Esophagus (tissue), 2 donors: ENCODE data around the gene GRIK3. TPM values are rescaled to one million over a fixed set of nuclear protein-coding genes. Genes with fewer than 3 reads are reported as not detected.

ENCODE experiments used
- H3K27ac ChIP-seq, 2 donors: one replicate each; pipeline ENCODE4 v1.5.1; 2013; ENCODE audit warnings: low read depth in 2 of 2, mild to moderate bottlenecking in 2 of 2, inconsistent platforms in 1 of 2, low read length in 1 of 2, moderate library complexity in 1 of 2
- H3K27me3 ChIP-seq, 2 donors: one replicate each; pipeline ENCODE4 v1.6.1; 2013; ENCODE audit warnings: low read length in 2 of 2, control low read depth in 1 of 2, mild to moderate bottlenecking in 1 of 2; ENCODE audit not compliant: insufficient read depth in 2 of 2, control insufficient read depth in 1 of 2
- H3K36me3 ChIP-seq, 2 donors: one replicate each; pipeline ENCODE4 v1.6.1; 2013; ENCODE audit warnings: low read length in 1 of 2; ENCODE audit not compliant: control insufficient read depth in 2 of 2, insufficient read depth in 2 of 2
- H3K4me1 ChIP-seq, 2 donors: one replicate each; pipeline ENCODE4 v1.6.1; 2013; ENCODE audit warnings: low read length in 1 of 2; ENCODE audit not compliant: control insufficient read depth in 2 of 2, insufficient read depth in 2 of 2
- H3K4me3 ChIP-seq, 2 donors: one replicate each; pipeline ENCODE4 v1.5.1; 2013; ENCODE audit warnings: low read length in 2 of 2, mild to moderate bottlenecking in 2 of 2, low read depth in 1 of 2, moderate library complexity in 1 of 2
- H3K9me3 ChIP-seq, 2 donors: one replicate each; pipeline ENCODE4 v1.6.1; 2013; ENCODE audit warnings: mild to moderate bottlenecking in 2 of 2, low read depth in 1 of 2, low read length in 1 of 2, moderate library complexity in 1 of 2; ENCODE audit not compliant: control insufficient read depth in 2 of 2, insufficient read depth in 1 of 2
- WGBS, 2 donors: extraction: QIAGEN DNeasy Blood & Tissue Kit; methylation state at CpG; one replicate each; pipeline ENCODE4 v1.1.7; 2013; 5-methylcytosine and 5-hydroxymethylcytosine counted together
- polyA plus RNA-seq, 2 donors: library from polyadenylated mRNA; stranded (reverse); fragments of 200-250 nt; gene quantifications; one replicate each; pipeline ENCODE4 v1.2.3, GENCODE V29; 2013
- donor health status: healthy with polysubstance abuse.
- donor health status: Bipolar disorder and iron deficiency.

Gene GRIK3
- polyA plus RNA-seq, 2 donors: 0.13 to 0.16 TPM

- Histone ChIP-seq H3K4me1 (no peaks in the 10 kb centered on the region), H3K4me3 (no peak overlapping the region), H3K36me3 (no peaks in the 10 kb centered on the region), H3K27ac (no peak overlapping the region), H3K27me3 (no peaks in the 10 kb centered on the region), H3K9me3 (no peaks in the 10 kb centered on the region)
- WGBS, 2 donors: 45 to 52% methylated on average over 3 of the region's 3 CpGs
These were observed 171.3 kb downstream of the GRIK3 start for GRCh38 chr1:36863061-36863460.

- 63 to 72% methylated on average over 2 of the region's 2 CpGs for WGBS, 2 donors
- Histone ChIP-seq H3K9me3 (no peaks in the 10 kb centered on the region), H3K4me3 (no peak overlapping the region), H3K27me3 (no peaks in the 10 kb centered on the region), H3K27ac (no peak overlapping the region), H3K4me1 (no peaks in the 10 kb centered on the region), H3K36me3 (no peaks in the 10 kb centered on the region)
These were observed 172.9 kb downstream of the GRIK3 start for GRCh38 chr1:36861375-36861774.

- Histone ChIP-seq H3K36me3 (no peaks in the 10 kb centered on the region), H3K27me3 (no peaks in the 10 kb centered on the region), H3K4me3 (no peak overlapping the region), H3K27ac (no peak overlapping the region), H3K4me1 (no peaks in the 10 kb centered on the region), H3K9me3 (no peaks in the 10 kb centered on the region)
- 69 to 71% methylated on average over 10 of the region's 10 CpGs for WGBS, 2 donors
These were observed 174.4 kb downstream of the GRIK3 start for GRCh38 chr1:36859926-36860325.

DNA sequence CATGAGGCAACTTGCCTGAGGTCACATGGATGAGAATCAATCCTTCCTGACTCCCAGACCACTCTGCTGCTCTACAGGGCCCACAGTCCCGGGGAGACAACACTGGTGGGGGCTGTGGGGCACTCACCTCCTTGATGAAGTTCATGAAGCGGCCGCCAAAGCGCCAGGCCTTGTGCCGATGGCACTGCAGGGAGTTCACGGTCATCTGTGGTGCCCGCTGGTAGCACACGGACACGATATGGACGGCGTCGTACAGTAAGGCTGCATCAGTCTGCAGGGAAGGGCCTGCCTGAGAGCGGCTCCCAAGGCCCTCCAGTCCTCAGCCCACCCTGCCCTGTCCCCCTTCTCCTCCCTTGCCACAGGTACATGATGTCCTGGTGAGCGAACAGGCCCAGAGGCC lies 175.3 kb downstream of the GRIK3 start:
- 90 to 92% methylated on average over 14 of the region's 14 CpGs for WGBS, 2 donors
- H3K4me1 ChIP-seq: no peaks in the 10 kb centered on the region

GRCh38 chr1:36858553-36858952 lies 175.8 kb downstream of the GRIK3 start:
- no peak overlapping the region for H3K27ac ChIP-seq
- H3K9me3 ChIP-seq: no peaks in the 10 kb centered on the region
- no peaks in the 10 kb centered on the region for H3K4me1 ChIP-seq
- no peak overlapping the region for H3K4me3 ChIP-seq
- no peaks in the 10 kb centered on the region for H3K27me3 ChIP-seq
- no peaks in the 10 kb centered on the region for H3K36me3 ChIP-seq
- WGBS, 2 donors: 86 to 90% methylated on average over 5 of the region's 5 CpGs

More for the DNA sequence above, 175.3 kb downstream of the GRIK3 start:
- no peaks in the 10 kb centered on the region for H3K27me3 ChIP-seq
- no peaks in the 10 kb centered on the region for H3K9me3 ChIP-seq
- H3K4me3 ChIP-seq: no peak overlapping the region
- H3K36me3 ChIP-seq: no peaks in the 10 kb centered on the region
- H3K27ac ChIP-seq: no peak overlapping the region

- WGBS, 2 donors: 39 to 48% methylated on average over 5 of the region's 5 CpGs
- Histone ChIP-seq H3K9me3 (no peaks in the 10 kb centered on the region), H3K4me1 (no peaks in the 10 kb centered on the region), H3K4me3 (no peak overlapping the region), H3K27ac (no peak overlapping the region), H3K27me3 (no peaks in the 10 kb centered on the region), H3K36me3 (no peaks in the 10 kb centered on the region)
These were observed 176.6 kb downstream of the GRIK3 start for GRCh38 chr1:36857754-36858153.

DNA sequence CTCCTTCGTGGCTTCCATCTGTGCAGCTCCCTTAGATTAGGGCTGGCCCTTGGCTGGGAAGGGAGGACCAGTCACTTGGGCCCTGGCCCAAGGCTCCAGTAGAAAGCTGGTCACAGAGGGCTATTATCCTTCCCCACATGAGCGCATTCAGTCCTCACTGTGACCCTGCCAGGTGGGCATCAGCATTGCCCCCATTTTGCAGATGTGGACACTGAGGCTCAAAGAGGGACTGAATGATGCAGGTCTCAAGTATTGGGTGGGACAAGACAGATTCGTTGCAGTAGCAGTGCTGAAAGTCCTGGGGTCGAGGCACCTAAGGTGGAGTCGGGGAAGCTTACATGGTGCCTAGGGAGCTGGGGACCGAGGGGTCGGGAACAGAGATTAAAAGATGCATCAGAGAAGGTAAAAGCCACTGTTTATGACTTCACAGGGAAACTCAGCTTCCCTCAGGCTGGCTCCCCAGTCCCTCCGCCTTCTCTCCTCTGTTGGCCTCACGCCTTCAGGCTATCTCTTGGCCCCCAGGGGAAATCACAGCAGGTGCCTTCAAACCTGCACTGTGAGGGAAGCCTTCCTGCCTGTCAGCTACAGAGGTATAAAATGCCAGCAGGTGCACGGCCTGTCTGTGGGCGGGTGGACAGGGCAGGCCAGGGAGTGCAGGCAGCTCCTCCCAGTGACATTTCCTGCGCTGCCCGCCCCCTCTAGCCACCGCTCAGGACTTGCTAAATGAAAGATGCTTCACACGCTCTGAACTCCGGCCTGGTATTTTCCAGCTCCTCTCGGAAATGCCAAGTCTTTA lies 178.4 kb downstream of the GRIK3 start:
- no peaks in the 10 kb centered on the region for H3K9me3 ChIP-seq
- WGBS, 2 donors: 54 to 58% methylated on average over 17 of the region's 17 CpGs
- H3K27me3 ChIP-seq: no peaks in the 10 kb centered on the region

DNA sequence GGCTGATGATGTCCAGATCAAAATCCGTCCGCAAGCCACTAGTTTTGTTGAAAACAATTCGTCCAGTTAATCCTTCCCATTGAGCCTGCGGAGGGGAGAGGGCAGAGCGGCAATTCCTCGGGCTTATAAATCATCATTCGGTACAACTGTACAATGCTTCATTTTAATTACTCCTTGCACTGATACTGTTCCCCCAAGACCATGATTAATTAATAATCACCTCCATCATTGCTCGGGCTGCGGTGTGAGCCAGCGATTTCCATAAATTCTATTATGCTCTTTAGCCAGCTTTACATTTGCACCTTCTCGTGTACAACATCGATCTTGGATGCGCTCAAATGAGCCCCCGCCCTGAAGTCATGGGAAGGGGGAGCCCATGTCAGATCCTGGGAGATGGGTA lies 180.7 kb downstream of the GRIK3 start:
- no peaks in the 10 kb centered on the region for H3K27me3 ChIP-seq
- 85% methylated on average over 14 of the region's 14 CpGs for WGBS, 2 donors
- no peak overlapping the region for H3K27ac ChIP-seq

More for the DNA sequence above, 178.4 kb downstream of the GRIK3 start:
- no peak overlapping the region for H3K27ac ChIP-seq
- no peaks in the 10 kb centered on the region for H3K36me3 ChIP-seq
- no peaks in the 10 kb centered on the region for H3K4me1 ChIP-seq
- no peak overlapping the region for H3K4me3 ChIP-seq

GRCh38 chr1:36852586-36852985 lies 181.7 kb downstream of the GRIK3 start:
- Histone ChIP-seq H3K27ac (no peak overlapping the region), H3K27me3 (peaks cover 0 to 2% of the 10 kb centered on the region in 2 donors), H3K9me3 (no peaks in the 10 kb centered on the region), H3K36me3 (no peaks in the 10 kb centered on the region), H3K4me3 (no peak overlapping the region), H3K4me1 (no peaks in the 10 kb centered on the region)
- 68 to 83% methylated on average over 5 of the region's 5 CpGs for WGBS, 2 donors

More for the DNA sequence above, 180.7 kb downstream of the GRIK3 start:
- Histone ChIP-seq H3K4me3 (no peak overlapping the region), H3K9me3 (no peaks in the 10 kb centered on the region), H3K4me1 (no peaks in the 10 kb centered on the region), H3K36me3 (no peaks in the 10 kb centered on the region)

DNA sequence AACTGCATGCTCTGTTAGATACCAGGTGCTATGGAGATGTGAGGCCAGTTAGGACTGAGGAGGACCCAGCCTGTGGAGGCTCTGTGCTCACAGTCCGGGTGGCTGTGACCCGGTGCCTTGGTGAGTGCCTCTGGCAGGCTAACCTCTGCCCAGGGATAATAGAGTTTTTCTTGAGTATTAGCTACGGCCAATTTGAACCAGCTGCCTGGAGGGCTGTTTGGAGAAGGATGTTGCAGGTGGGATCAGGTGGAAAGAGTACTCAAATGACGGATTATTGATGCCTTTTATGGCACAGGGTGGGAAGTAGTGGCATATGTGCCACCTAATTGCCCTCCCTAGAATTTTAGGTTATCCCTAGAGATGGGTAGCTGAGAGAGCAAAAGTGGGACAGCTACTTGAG lies 182.7 kb downstream of the GRIK3 start:
- peaks cover 0 to 2% of the 10 kb centered on the region in 2 donors for H3K27me3 ChIP-seq
- no peaks in the 10 kb centered on the region for H3K4me1 ChIP-seq
- no peak overlapping the region for H3K4me3 ChIP-seq
- H3K9me3 ChIP-seq: no peaks in the 10 kb centered on the region
- 64 to 67% methylated on average over 4 of the region's 4 CpGs for WGBS, 2 donors
- no peak overlapping the region for H3K27ac ChIP-seq
- H3K36me3 ChIP-seq: no peaks in the 10 kb centered on the region
